WTC11 (cell line): ENCODE measurements around the gene SNX17. TPM values are rescaled to one million over a fixed set of nuclear protein-coding genes. Genes with fewer than 3 reads are reported as not detected.

Source experiments
- ATAC-seq: fragments of 200-7000 bp; cut with Tn5 transposase; 2 replicates; pipeline ENCODE4 v1.10.0; 2021; ENCODE audit warnings: mild to moderate bottlenecking, moderate library complexity
- CTCF ChIA-PET: fragments of 300-600 bp; sonication (Branson Sonifier 250); formaldehyde crosslinking; loops from one replicate; lab custom pipeline; 2021; ENCODE audit warnings: antibody characterized with exemption; lab: Charles Lee
- POLR2A ChIA-PET: fragments of 350-600 bp; sonication (Branson Sonifier 250); formaldehyde crosslinking; loops from one replicate; lab custom pipeline; 2021; ENCODE audit warnings: antibody characterized with exemption; lab: Charles Lee
- DNase-seq: peaks from one replicate; pipeline ENCODE4 v3.0.0; 2021; ENCODE audit warnings: low spot score
- H3K27ac Mint-ChIP-seq: 2 replicates; pipeline ENCODE4 v1.8.0; 2021; ENCODE audit warnings: mixed read lengths
- H3K27me3 Mint-ChIP-seq: 2 replicates; pipeline ENCODE4 v1.8.0; 2021; ENCODE audit warnings: low read depth, mild to moderate bottlenecking, moderate library complexity, mixed read lengths
- H3K36me3 Mint-ChIP-seq: 2 replicates; pipeline ENCODE4 v1.8.0; 2021; ENCODE audit warnings: mixed read lengths
- H3K4me1 Mint-ChIP-seq: 2 replicates; pipeline ENCODE4 v1.8.0; 2022; ENCODE audit warnings: mixed read lengths
- H3K4me3 Mint-ChIP-seq: 2 replicates; pipeline ENCODE4 v1.8.0; 2021; ENCODE audit warnings: mild to moderate bottlenecking, moderate library complexity, mixed read lengths
- H3K9me3 Mint-ChIP-seq: 2 replicates; pipeline ENCODE4 v1.8.0; 2021; ENCODE audit warnings: mixed read lengths
- ARID4B ChIP-seq: sonication (generic); formaldehyde crosslinking; IDR thresholded peaks from 2 replicates; pipeline ENCODE4 v1.8.0; 2023; ENCODE audit warnings: missing genetic modification reagents, mild to moderate bottlenecking, borderline replicate concordance
- CREM ChIP-seq: sonication (generic); formaldehyde crosslinking; IDR thresholded peaks from 2 replicates; pipeline ENCODE4 v1.8.1; 2022; ENCODE audit warnings: mild to moderate bottlenecking, missing genetic modification reagents, moderate library complexity
- EMX1 ChIP-seq: fragments of 250-450 bp; sonication (Bioruptor Pico); IDR thresholded peaks from 2 replicates; pipeline ENCODE4 v1.8.0; 2021; ENCODE audit warnings: mild to moderate bottlenecking
- FOXJ3 ChIP-seq: sonication (generic); formaldehyde crosslinking; IDR thresholded peaks from 2 replicates; pipeline ENCODE4 v1.9.0; 2021; ENCODE audit warnings: missing genetic modification reagents, mild to moderate bottlenecking, borderline replicate concordance
- MYBL2 ChIP-seq: sonication (generic); formaldehyde crosslinking; IDR thresholded peaks from 2 replicates; pipeline ENCODE4 v1.8.1; 2023; ENCODE audit warnings: mild to moderate bottlenecking, moderate library complexity, missing genetic modification reagents
- OVOL2 ChIP-seq: fragments of 250-450 bp; sonication (Bioruptor Pico); IDR thresholded peaks from 2 replicates; pipeline ENCODE4 v1.9.0; 2021; ENCODE audit warnings: mild to moderate bottlenecking, borderline replicate concordance
- RORB ChIP-seq: fragments of 250-450 bp; sonication (Bioruptor Pico); IDR thresholded peaks from 2 replicates; pipeline ENCODE4 v1.9.0; 2021; ENCODE audit warnings: mild to moderate bottlenecking
- ZNF263 ChIP-seq: sonication (generic); formaldehyde crosslinking; IDR thresholded peaks from 2 replicates; pipeline ENCODE4 v1.8.1; 2022; ENCODE audit warnings: low read depth, mild to moderate bottlenecking, moderate library complexity, missing genetic modification reagents
- ZNF532 ChIP-seq: fragments of 250-450 bp; sonication (Bioruptor Pico); IDR thresholded peaks from 2 replicates; pipeline ENCODE4 v1.9.0; 2021; ENCODE audit warnings: mild to moderate bottlenecking, borderline replicate concordance
- ZNF671 ChIP-seq: fragments of 250-450 bp; sonication (Bioruptor Pico); IDR thresholded peaks from 2 replicates; pipeline ENCODE4 v1.8.0; 2021; ENCODE audit warnings: mild to moderate bottlenecking
- total RNA-seq: library from RNA; stranded (reverse); gene quantifications from 3 replicates; pipeline ENCODE4 v1.2.3, GENCODE V29; 2021
- TF ChIP-seq, protein P1 (sequence below): sonication (generic); formaldehyde crosslinking; IDR thresholded peaks from 2 replicates; pipeline ENCODE4 v1.8.1; 2023; ENCODE audit warnings: mild to moderate bottlenecking, missing genetic modification reagents, borderline replicate concordance

The SNX17 gene
- total RNA-seq, 1 experiment from 2014 or later = 74.7 TPM

GRCh38 chr2:27350106-27350693 lies 20.2 kb upstream of the SNX17 start:
- H3K9me3 Mint-ChIP-seq = no peaks in the 10 kb centered on the region
- H3K36me3 Mint-ChIP-seq = peaks cover 9% of the 10 kb centered on the region
- DNase-seq = no peak
- ATAC-seq = no peak
- TF ChIP-seq MYBL2 (CRISPR knock-in tag) (no peak), EMX1 (CRISPR knock-in tag) (no peak), FOXJ3 (CRISPR knock-in tag) (no peak), OVOL2 (CRISPR knock-in tag) (no peak), ZNF671 (CRISPR knock-in tag) (no peak), CREM (CRISPR knock-in tag) (no peak), RORB (CRISPR knock-in tag) (no peak), ARID4B (CRISPR knock-in tag) (no peak), ZNF532 (CRISPR knock-in tag) (no peak), ZNF263 (CRISPR knock-in tag) (no peak)
- TF ChIP-seq, protein P1, sequence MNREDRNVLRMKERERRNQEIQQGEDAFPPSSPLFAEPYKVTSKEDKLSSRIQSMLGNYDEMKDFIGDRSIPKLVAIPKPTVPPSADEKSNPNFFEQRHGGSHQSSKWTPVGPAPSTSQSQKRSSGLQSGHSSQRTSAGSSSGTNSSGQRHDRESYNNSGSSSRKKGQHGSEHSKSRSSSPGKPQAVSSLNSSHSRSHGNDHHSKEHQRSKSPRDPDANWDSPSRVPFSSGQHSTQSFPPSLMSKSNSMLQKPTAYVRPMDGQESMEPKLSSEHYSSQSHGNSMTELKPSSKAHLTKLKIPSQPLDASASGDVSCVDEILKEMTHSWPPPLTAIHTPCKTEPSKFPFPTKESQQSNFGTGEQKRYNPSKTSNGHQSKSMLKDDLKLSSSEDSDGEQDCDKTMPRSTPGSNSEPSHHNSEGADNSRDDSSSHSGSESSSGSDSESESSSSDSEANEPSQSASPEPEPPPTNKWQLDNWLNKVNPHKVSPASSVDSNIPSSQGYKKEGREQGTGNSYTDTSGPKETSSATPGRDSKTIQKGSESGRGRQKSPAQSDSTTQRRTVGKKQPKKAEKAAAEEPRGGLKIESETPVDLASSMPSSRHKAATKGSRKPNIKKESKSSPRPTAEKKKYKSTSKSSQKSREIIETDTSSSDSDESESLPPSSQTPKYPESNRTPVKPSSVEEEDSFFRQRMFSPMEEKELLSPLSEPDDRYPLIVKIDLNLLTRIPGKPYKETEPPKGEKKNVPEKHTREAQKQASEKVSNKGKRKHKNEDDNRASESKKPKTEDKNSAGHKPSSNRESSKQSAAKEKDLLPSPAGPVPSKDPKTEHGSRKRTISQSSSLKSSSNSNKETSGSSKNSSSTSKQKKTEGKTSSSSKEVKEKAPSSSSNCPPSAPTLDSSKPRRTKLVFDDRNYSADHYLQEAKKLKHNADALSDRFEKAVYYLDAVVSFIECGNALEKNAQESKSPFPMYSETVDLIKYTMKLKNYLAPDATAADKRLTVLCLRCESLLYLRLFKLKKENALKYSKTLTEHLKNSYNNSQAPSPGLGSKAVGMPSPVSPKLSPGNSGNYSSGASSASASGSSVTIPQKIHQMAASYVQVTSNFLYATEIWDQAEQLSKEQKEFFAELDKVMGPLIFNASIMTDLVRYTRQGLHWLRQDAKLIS = no peak
- peak overlapping the region; percentile 55 for H3K27ac Mint-ChIP-seq
- ChIA-PET CTCF (interaction anchor here (0.7 kb wide), 2 partner anchors 68 to 93 kb away, joined by 3 to 4 read pairs; no protein-coding TSS in a partner anchor), POLR2A (no interaction called here)
- H3K4me3 Mint-ChIP-seq = no peak overlapping the region
- no peaks in the 10 kb centered on the region for H3K27me3 Mint-ChIP-seq
- H3K4me1 Mint-ChIP-seq = peaks cover 22% of the 10 kb centered on the region
